SU-DHL-6 (cell line): ENCODE measurements around the gene TOR4A.
"Not testable (repeated sequence)": the region's sequence is repeated elsewhere in the genome, so short reads cannot be mapped to it uniquely, and the experiment has no call there.

Experiments used
- H2AFZ ChIP-seq: fragments of 200-600 bp; sonication (generic); 2 replicates; pipeline ENCODE4 v1.6.1; 2014; ENCODE audit warnings: low read depth, mild to moderate bottlenecking, moderate library complexity, mixed read lengths, antibody characterized with exemption, low read length; ENCODE audit not compliant: severe bottlenecking
- H3F3A ChIP-seq: fragments of 200-600 bp; shearing (Covaris generic); 2 replicates; pipeline ENCODE4 v1.6.0; 2016; ENCODE audit warnings: antibody characterized with exemption, mild to moderate bottlenecking; ENCODE audit not compliant: insufficient read depth
- H3K27ac ChIP-seq: fragments of 200-600 bp; sonication (generic); 2 replicates; pipeline ENCODE4 v1.5.1; 2016; ENCODE audit warnings: low read depth, mild to moderate bottlenecking, low read length, moderate library complexity, mixed read lengths
- H3K27me3 ChIP-seq: fragments of 200-600 bp; sonication (generic), shearing (Covaris generic); 2 replicates; pipeline ENCODE4 v1.6.0; 2014; ENCODE audit warnings: mild to moderate bottlenecking, low read length
- H3K36me3 ChIP-seq: fragments of 200-600 bp; sonication (generic); 2 replicates; pipeline ENCODE4 v1.6.1; 2014; ENCODE audit warnings: mild to moderate bottlenecking, low read length, mixed read lengths
- H3K4me2 ChIP-seq: fragments of 300-600, 200-600 bp; shearing (Covaris generic), sonication (generic); 2 replicates; pipeline ENCODE4 v1.6.0; 2014; ENCODE audit warnings: low read length, low read depth, mild to moderate bottlenecking; ENCODE audit not compliant: poor library complexity, severe bottlenecking
- H3K4me3 ChIP-seq: fragments of 200-600 bp; sonication (generic); 2 replicates; pipeline ENCODE4 v1.5.1; 2014; ENCODE audit warnings: antibody characterized with exemption, low read length, mild to moderate bottlenecking, mixed read lengths; ENCODE audit not compliant: insufficient read depth, poor library complexity, severe bottlenecking
- H3K79me2 ChIP-seq: fragments of 200-600 bp; sonication (generic); 2 replicates; pipeline ENCODE4 v1.6.1; 2014; ENCODE audit warnings: mild to moderate bottlenecking, low read length, moderate library complexity; ENCODE audit not compliant: insufficient read depth
- H3K9ac ChIP-seq: fragments of 200-600 bp; sonication (generic); 2 replicates; pipeline ENCODE4 v1.7.0; 2014; ENCODE audit warnings: mild to moderate bottlenecking, low read length
- H3K9me2 ChIP-seq: fragments of 200-600 bp; sonication (generic); replicated peaks from 2 replicates; pipeline ENCODE4 v1.6.1; 2014; ENCODE audit warnings: low read length; ENCODE audit not compliant: insufficient read depth
- H3K9me3 ChIP-seq: fragments of 200-600 bp; sonication (generic); 2 replicates; pipeline ENCODE4 v1.6.1; 2014; ENCODE audit warnings: low read length, mixed read lengths; ENCODE audit not compliant: insufficient read depth
- H4K20me1 ChIP-seq: fragments of 200-600 bp; sonication (generic); 2 replicates; pipeline ENCODE4 v1.6.1; 2014; ENCODE audit warnings: low read depth, mild to moderate bottlenecking, antibody characterized with exemption, low read length, moderate library complexity, mixed read lengths
- EZH2phosphoT487 ChIP-seq: fragments of 200-600 bp; sonication (generic), shearing (Covaris generic); conservative IDR thresholded peaks from 2 replicates; pipeline ENCODE4 v1.6.1; 2018; ENCODE audit warnings: mild to moderate bottlenecking, antibody characterized with exemption, low read length, moderate library complexity, mixed read lengths
- TF ChIP-seq, protein P1 (sequence below): fragments of 200-600 bp; sonication (generic); IDR thresholded peaks from one replicate; pipeline ENCODE4 v1.5.1; 2017; ENCODE audit warnings: antibody characterized with exemption, mild to moderate bottlenecking, low read length, moderate library complexity; ENCODE audit not compliant: insufficient read depth, poor library complexity, severe bottlenecking

The TOR4A gene

DNA sequence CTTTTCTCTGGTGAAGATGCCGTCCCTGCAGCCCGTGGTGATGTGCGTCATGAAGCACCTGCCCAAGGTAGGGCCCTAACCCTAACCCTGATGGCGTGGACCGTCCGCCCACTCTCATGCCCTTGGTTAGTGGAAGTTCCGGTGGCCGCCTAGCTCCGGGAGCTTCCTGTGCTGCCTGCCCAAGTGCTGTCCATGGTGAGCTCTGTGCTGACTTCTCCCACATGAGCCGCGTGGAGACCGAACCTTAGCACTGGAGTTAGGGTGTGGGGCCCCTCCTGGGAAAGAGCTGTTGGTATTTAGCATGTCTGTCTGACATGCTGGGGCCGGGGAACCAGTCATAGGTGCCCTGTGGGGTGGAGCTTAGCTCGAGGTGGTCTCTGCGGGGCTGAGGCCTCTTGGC lies 21.2 kb upstream of the TOR4A start:
- H3K27ac ChIP-seq: no peak overlapping the region
- no peaks in the 10 kb centered on the region for H3F3A ChIP-seq
- no peaks in the 10 kb centered on the region for H3K27me3 ChIP-seq
- H3K9ac ChIP-seq: peak overlapping the region; percentile 100
- H3K4me2 ChIP-seq: peak overlapping the region; percentile 96
- H3K4me3 ChIP-seq: peak overlapping the region; percentile 99
- H4K20me1 ChIP-seq: no peaks in the 10 kb centered on the region
- H2AFZ ChIP-seq: no peak overlapping the region
- no peaks in the 10 kb centered on the region for H3K9me2 ChIP-seq
- peaks cover 15% of the 10 kb centered on the region for H3K79me2 ChIP-seq
- no peaks in the 10 kb centered on the region for H3K9me3 ChIP-seq
- no peaks in the 10 kb centered on the region for H3K36me3 ChIP-seq
- TF ChIP-seq, protein P1, sequence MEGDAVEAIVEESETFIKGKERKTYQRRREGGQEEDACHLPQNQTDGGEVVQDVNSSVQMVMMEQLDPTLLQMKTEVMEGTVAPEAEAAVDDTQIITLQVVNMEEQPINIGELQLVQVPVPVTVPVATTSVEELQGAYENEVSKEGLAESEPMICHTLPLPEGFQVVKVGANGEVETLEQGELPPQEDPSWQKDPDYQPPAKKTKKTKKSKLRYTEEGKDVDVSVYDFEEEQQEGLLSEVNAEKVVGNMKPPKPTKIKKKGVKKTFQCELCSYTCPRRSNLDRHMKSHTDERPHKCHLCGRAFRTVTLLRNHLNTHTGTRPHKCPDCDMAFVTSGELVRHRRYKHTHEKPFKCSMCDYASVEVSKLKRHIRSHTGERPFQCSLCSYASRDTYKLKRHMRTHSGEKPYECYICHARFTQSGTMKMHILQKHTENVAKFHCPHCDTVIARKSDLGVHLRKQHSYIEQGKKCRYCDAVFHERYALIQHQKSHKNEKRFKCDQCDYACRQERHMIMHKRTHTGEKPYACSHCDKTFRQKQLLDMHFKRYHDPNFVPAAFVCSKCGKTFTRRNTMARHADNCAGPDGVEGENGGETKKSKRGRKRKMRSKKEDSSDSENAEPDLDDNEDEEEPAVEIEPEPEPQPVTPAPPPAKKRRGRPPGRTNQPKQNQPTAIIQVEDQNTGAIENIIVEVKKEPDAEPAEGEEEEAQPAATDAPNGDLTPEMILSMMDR: no peak
- no peak for TF ChIP-seq EZH2phosphoT487

DNA sequence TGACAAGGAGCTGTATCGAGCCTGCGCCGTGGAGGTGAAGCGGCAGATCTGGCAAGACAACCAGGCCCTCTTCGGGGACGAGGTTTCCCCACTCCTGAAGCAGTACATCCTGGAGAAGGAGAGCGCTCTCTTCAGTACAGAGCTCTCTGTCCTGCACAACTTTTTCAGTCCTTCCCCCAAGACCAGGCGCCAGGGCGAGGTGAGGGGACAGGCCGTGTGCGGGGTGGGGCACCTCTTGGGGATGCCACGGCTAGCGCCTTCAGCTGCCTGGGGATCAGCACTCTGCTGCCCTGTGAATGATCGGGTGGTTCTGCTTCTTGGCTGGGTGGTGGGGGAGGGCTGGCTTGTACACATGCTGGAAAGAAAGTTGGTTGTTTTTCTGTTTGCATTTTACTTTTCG lies 20.7 kb upstream of the TOR4A start:
- no peaks in the 10 kb centered on the region for H4K20me1 ChIP-seq
- no peak overlapping the region for H3K27ac ChIP-seq
- H3K4me3 ChIP-seq: no peak overlapping the region
- no peaks in the 10 kb centered on the region for H3K36me3 ChIP-seq
- H3K9ac ChIP-seq: no peak overlapping the region
- H3K79me2 ChIP-seq: peaks cover 15% of the 10 kb centered on the region
- no peak overlapping the region for H2AFZ ChIP-seq
- TF ChIP-seq EZH2phosphoT487: no peak
- TF ChIP-seq, protein P1: no peak
- no peaks in the 10 kb centered on the region for H3K9me3 ChIP-seq
- no peaks in the 10 kb centered on the region for H3K27me3 ChIP-seq
- no peaks in the 10 kb centered on the region for H3K9me2 ChIP-seq
- no peak overlapping the region for H3K4me2 ChIP-seq
- H3F3A ChIP-seq: no peaks in the 10 kb centered on the region

DNA sequence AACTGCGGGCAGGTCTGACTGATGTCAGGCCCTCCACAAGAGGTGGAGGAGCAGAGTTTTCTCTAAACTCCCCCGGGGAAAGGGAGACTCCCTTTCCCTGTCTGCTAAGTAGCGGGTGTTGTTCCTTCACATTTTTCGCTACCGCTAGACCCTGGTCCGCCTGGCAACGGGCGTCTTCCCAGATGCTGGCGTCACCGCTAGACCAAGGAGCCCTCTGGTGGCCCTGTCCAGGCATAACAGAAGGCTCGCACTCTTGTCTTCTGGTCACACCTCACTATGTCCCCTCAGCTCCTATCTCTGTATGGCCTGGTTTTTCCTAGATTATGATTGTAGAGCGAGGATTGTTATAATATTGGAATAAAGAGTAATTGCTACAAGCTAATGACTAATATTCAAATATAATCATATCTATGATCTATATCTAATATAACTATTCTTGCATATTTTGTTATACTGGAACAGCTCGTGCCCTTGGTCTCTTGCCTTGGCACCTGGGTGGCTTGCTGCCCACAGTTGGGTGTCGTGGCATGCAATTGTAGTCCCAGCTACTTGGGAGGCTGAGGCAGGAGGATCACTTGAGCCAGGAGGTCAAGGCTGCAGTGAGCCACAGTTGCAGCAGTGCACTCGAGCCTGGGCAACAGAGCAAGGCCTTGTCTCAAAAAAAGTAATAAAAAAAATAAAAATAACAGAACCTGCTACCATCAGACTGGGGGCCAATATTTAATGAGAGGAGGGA lies 15.2 kb upstream of the TOR4A start:
- not testable (repeated sequence) for H3K9me3 ChIP-seq, H3K9ac ChIP-seq, H3K27me3 ChIP-seq, H2AFZ ChIP-seq, H3K4me2 ChIP-seq, H3F3A ChIP-seq, H3K9me2 ChIP-seq, H3K4me3 ChIP-seq, H3K27ac ChIP-seq, H4K20me1 ChIP-seq, H3K79me2 ChIP-seq, H3K36me3 ChIP-seq

DNA sequence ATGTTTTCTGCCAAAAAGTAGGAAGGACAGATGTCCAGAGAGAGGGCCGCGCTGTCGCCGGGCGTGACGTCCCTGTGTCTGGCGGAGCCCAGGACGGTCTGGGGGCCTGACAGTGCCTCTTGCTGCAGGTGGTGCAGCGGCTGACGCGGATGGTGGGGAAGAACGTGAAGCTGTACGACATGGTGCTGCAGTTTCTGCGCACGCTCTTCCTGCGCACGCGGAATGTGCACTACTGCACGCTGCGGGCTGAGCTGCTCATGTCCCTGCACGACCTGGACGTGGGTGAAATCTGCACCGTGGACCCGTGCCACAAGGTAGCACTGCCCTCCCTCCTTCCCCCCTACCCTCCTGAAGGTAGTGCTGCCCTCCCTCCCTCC lies 14.6 kb upstream of the TOR4A start:
- no peak overlapping the region for H3K9ac ChIP-seq
- H3K4me2 ChIP-seq: no peak overlapping the region
- no peaks in the 10 kb centered on the region for H3K9me2 ChIP-seq
- H3F3A ChIP-seq: 0 out of 2 replicates have a peak, but pooled peaks cover 3% of the 10 kb centered on the region
- H3K9me3 ChIP-seq: no peaks in the 10 kb centered on the region
- H3K79me2 ChIP-seq: no peaks in the 10 kb centered on the region
- no peak overlapping the region for H2AFZ ChIP-seq
- H3K27ac ChIP-seq: no peak overlapping the region
- TF ChIP-seq EZH2phosphoT487: no peak
- TF ChIP-seq, protein P1: no peak
- H4K20me1 ChIP-seq: no peaks in the 10 kb centered on the region
- no peak overlapping the region for H3K4me3 ChIP-seq
- H3K36me3 ChIP-seq: no peaks in the 10 kb centered on the region
- H3K27me3 ChIP-seq: no peaks in the 10 kb centered on the region
